WTC11 (cell line): ENCODE results near the gene ZNF565. TPM values are rescaled to one million over a fixed set of nuclear protein-coding genes. Genes with fewer than 3 reads are reported as not detected.

Experiments used
- ATF2 ChIP-seq: sonication (generic); formaldehyde crosslinking; IDR thresholded peaks from 2 replicates; pipeline ENCODE4 v1.8.1; 2022; ENCODE audit warnings: low read depth, missing genetic modification reagents, borderline replicate concordance
- CREM ChIP-seq: sonication (generic); formaldehyde crosslinking; IDR thresholded peaks from 2 replicates; pipeline ENCODE4 v1.8.1; 2022; ENCODE audit warnings: mild to moderate bottlenecking, missing genetic modification reagents, moderate library complexity
- E2F1 ChIP-seq: sonication (generic); formaldehyde crosslinking; IDR thresholded peaks from 2 replicates; pipeline ENCODE4 v1.8.0; 2022; ENCODE audit warnings: mild to moderate bottlenecking, missing genetic modification reagents
- E2F4 ChIP-seq: sonication (generic); formaldehyde crosslinking; IDR thresholded peaks from 2 replicates; pipeline ENCODE4 v1.8.1; 2022; ENCODE audit warnings: low read depth, mild to moderate bottlenecking, moderate library complexity, missing genetic modification reagents, borderline replicate concordance
- EMX1 ChIP-seq: fragments of 250-450 bp; sonication (Bioruptor Pico); IDR thresholded peaks from 2 replicates; pipeline ENCODE4 v1.8.0; 2021; ENCODE audit warnings: mild to moderate bottlenecking
- GRHL2 ChIP-seq: fragments of 250-450 bp; sonication (Bioruptor Pico); IDR thresholded peaks from 2 replicates; pipeline ENCODE4 v1.8.0; 2022; ENCODE audit warnings: mild to moderate bottlenecking, moderate library complexity; ENCODE audit not compliant: insufficient replicate concordance, severe bottlenecking
- MYBL2 ChIP-seq: sonication (generic); formaldehyde crosslinking; IDR thresholded peaks from 2 replicates; pipeline ENCODE4 v1.8.1; 2023; ENCODE audit warnings: mild to moderate bottlenecking, moderate library complexity, missing genetic modification reagents
- OVOL2 ChIP-seq: fragments of 250-450 bp; sonication (Bioruptor Pico); IDR thresholded peaks from 2 replicates; pipeline ENCODE4 v1.9.0; 2021; ENCODE audit warnings: mild to moderate bottlenecking, borderline replicate concordance
- PRDM15 ChIP-seq: sonication (generic); formaldehyde crosslinking; IDR thresholded peaks from 2 replicates; pipeline ENCODE4 v1.8.0; 2022; ENCODE audit warnings: missing genetic modification reagents
- PREB ChIP-seq: sonication (generic); formaldehyde crosslinking; IDR thresholded peaks from 2 replicates; pipeline ENCODE4 v1.8.1; 2022; ENCODE audit warnings: mild to moderate bottlenecking, missing genetic modification reagents, moderate library complexity, borderline replicate concordance
- RELA ChIP-seq: sonication (generic); formaldehyde crosslinking; IDR thresholded peaks from 2 replicates; pipeline ENCODE4 v1.8.1; 2022; ENCODE audit warnings: missing genetic modification reagents, mild to moderate bottlenecking, borderline replicate concordance
- SMAD3 ChIP-seq: sonication (generic); formaldehyde crosslinking; IDR thresholded peaks from 2 replicates; pipeline ENCODE4 v1.8.0; 2022; ENCODE audit warnings: missing genetic modification reagents, mild to moderate bottlenecking, borderline replicate concordance
- USF1 ChIP-seq: sonication (generic); formaldehyde crosslinking; IDR thresholded peaks from 2 replicates; pipeline ENCODE4 v1.8.0; 2022; ENCODE audit warnings: mild to moderate bottlenecking, missing genetic modification reagents
- ZBTB43 ChIP-seq: sonication (generic); formaldehyde crosslinking; IDR thresholded peaks from 2 replicates; pipeline ENCODE4 v1.8.1; 2023; ENCODE audit warnings: mild to moderate bottlenecking, missing genetic modification reagents
- ZNF219 ChIP-seq: sonication (generic); formaldehyde crosslinking; IDR thresholded peaks from 2 replicates; pipeline ENCODE4 v1.8.0; 2023; ENCODE audit warnings: missing genetic modification reagents, mild to moderate bottlenecking, borderline replicate concordance
- ZNF281 ChIP-seq: sonication (generic); formaldehyde crosslinking; IDR thresholded peaks from 2 replicates; pipeline ENCODE4 v1.8.0; 2023; ENCODE audit warnings: mild to moderate bottlenecking, missing genetic modification reagents
- ZNF396 ChIP-seq: fragments of 250-450 bp; sonication (Bioruptor Pico); IDR thresholded peaks from 2 replicates; pipeline ENCODE4 v1.8.0; 2021; ENCODE audit warnings: mild to moderate bottlenecking, moderate library complexity, borderline replicate concordance
- ZNF425 ChIP-seq: fragments of 250-450 bp; sonication (Bioruptor Pico); conservative IDR thresholded peaks from 2 replicates; pipeline ENCODE4 v1.9.0; 2021; ENCODE audit warnings: mild to moderate bottlenecking
- ZNF671 ChIP-seq: fragments of 250-450 bp; sonication (Bioruptor Pico); IDR thresholded peaks from 2 replicates; pipeline ENCODE4 v1.8.0; 2021; ENCODE audit warnings: mild to moderate bottlenecking
- total RNA-seq: library from RNA; stranded (reverse); gene quantifications from 3 replicates; pipeline ENCODE4 v1.2.3, GENCODE V29; 2021

ZNF565 gene
- total RNA-seq, 1 experiment from 2014 or later, result 3.0 TPM

GRCh38 chr19:36139473-36140303 is 74.8 kb downstream of the ZNF565 start, which contains the start of gene CAPNS1 (continued):
- TF ChIP-seq SMAD3 (CRISPR knock-in tag) (peak; percentile 84; the same call in 1 of the 2 replicates), ZBTB43 (CRISPR knock-in tag) (0 out of 2 replicates have a peak, but pooled peaks have one; percentile 19), RELA (CRISPR knock-in tag) (no peak), CREM (CRISPR knock-in tag) (no peak), GRHL2 (no peak), ZNF396 (CRISPR knock-in tag) (no peak), ZNF281 (CRISPR knock-in tag) (peak; percentile 48; the same call in 1 of the 2 replicates), MYBL2 (CRISPR knock-in tag) (peak; percentile 40), ZNF425 (CRISPR knock-in tag) (no peak), ATF2 (no peak), ZNF219 (CRISPR knock-in tag) (no peak), OVOL2 (CRISPR knock-in tag) (no peak), PREB (CRISPR knock-in tag) (no peak), E2F4 (CRISPR knock-in tag) (no peak), ZNF671 (CRISPR knock-in tag) (no peak), EMX1 (no peak), E2F1 (CRISPR knock-in tag) (no peak), USF1 (CRISPR knock-in tag) (no peak), PRDM15 (CRISPR knock-in tag) (0 out of 2 replicates have a peak, but pooled peaks have one; percentile 23)
